ENCODE results near the gene KCNK2.

- TF ChIP-seq, protein P1, sequence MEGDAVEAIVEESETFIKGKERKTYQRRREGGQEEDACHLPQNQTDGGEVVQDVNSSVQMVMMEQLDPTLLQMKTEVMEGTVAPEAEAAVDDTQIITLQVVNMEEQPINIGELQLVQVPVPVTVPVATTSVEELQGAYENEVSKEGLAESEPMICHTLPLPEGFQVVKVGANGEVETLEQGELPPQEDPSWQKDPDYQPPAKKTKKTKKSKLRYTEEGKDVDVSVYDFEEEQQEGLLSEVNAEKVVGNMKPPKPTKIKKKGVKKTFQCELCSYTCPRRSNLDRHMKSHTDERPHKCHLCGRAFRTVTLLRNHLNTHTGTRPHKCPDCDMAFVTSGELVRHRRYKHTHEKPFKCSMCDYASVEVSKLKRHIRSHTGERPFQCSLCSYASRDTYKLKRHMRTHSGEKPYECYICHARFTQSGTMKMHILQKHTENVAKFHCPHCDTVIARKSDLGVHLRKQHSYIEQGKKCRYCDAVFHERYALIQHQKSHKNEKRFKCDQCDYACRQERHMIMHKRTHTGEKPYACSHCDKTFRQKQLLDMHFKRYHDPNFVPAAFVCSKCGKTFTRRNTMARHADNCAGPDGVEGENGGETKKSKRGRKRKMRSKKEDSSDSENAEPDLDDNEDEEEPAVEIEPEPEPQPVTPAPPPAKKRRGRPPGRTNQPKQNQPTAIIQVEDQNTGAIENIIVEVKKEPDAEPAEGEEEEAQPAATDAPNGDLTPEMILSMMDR (IDR thresholded peaks at IDR 0.05; ENCODE audit: low read depth, low read length, poor library complexity, severe bottlenecking), result no peak
- no peak for TF ChIP-seq EZH2phosphoT487 (IDR thresholded peaks at IDR 0.05; ENCODE audit: borderline replicate concordance, low read length)
Measured at GRCh38 chr1:215094381-215094780, 11.8 kb downstream of the KCNK2 start.
